GM18526 (cell line): Measurements from ENCODE around the gene CEBPG.

Source experiments
- POLR2A ChIP-seq: IDR thresholded peaks from 3 replicates; pipeline ENCODE4 v1.6.1; 2011; ENCODE audit not compliant: insufficient read length; ENCODE audit errors: extremely low read depth

CEBPG gene

DNA sequence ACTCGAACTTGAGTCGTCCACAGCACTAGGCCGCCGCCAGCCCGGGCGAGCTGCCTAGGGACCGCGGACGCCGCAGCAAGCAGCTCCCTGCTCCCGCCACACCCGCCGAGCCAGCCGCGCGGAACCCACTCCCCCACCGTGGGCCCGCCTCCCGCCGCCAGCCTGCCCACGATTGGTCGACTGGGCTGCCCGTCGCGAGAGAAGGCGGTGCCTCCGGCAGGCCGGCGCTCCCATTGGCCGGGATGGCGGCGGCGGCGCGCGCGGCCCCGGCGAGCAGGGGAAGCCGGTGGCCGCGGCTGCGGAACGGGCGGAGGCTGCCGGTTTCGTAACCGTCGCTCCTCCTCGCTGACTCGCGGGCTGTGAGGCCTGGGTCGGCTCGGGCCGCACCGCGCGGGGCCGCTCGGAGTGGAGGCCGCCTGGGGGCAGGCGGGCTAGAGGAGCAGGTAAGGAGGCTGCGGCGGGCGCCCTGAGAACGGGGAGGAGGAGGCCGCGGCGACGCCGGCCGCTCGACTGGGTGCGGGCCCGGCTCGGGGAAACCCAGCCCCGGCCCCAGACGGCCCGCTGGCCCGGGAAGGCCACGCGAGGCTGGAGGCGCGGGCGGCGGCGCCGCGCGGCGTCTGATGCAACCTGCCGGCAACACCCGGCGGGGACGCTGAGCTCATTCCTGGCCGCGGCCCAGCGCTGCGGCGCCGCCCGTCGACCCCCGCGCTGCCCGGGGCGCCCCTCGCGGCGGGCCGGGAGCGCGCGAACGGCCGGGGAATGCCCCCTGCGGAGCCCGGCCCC, at the start of gene CEBPG:
Gene CEBPG, plus strand, starts transcription at position 257 of the 783 bp plus-strand sequence. CDS start 5,531 bp downstream, outside the sequence.
- TF ChIP-seq POLR2A: peak; percentile 88

- no peak for TF ChIP-seq POLR2A
Measured at GRCh38 chr19:33324628-33325027, 48.9 kb upstream of the CEBPG start.

- no peak for TF ChIP-seq POLR2A
Measured at GRCh38 chr19:33325920-33326319, 47.6 kb upstream of the CEBPG start.

DNA sequence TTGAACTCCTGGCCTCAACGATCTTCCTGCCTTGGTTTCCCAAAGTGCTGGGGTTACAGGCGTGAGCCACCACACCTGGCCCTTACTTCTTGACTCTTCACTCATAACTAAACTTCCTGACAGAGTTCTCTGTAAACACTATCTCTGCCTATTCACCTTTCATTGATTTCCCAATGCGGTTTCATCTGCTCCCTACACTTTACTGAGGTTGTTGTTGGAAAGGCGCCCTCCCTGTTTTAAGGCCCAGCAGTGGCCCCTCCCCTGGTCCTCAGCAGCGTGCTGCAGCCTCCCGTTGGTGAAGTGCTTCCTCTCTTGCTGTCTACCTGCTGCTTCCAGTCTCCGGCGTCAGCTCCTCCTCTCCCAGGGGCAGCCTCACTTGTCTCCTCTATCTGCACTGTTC, 44.4 kb upstream of the CEBPG start:
- no peak for TF ChIP-seq POLR2A

- TF ChIP-seq POLR2A: no peak
Measured at GRCh38 chr19:33329736-33330135, 43.8 kb upstream of the CEBPG start.

GRCh38 chr19:33332248-33332647, 41.3 kb upstream of the CEBPG start:
- no peak for TF ChIP-seq POLR2A

- no peak for TF ChIP-seq POLR2A
Measured at GRCh38 chr19:33333151-33333550, 40.4 kb upstream of the CEBPG start.

GRCh38 chr19:33333642-33334041, 39.9 kb upstream of the CEBPG start:
- TF ChIP-seq POLR2A: no peak

DNA sequence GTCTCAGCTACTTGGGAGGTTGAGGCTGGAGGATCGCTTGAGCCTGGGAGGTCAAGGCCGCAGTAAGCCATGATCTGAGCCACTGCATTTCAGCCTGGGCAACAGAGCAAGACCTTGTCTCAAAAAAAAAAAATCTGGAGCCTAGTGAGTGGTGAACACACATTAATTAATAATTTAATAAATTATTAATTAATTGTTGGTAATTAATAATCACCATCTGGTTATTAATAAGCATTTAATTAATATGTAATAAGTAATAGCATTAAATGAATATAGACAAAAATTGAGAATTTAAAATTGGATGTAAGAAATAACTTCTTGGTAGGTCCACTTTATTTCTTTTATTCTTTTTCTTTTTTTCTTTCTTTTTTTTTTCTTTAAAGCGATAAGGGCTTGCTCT, 39.2 kb upstream of the CEBPG start:
- no peak for TF ChIP-seq POLR2A

- no peak for TF ChIP-seq POLR2A
Measured at GRCh38 chr19:33335446-33335845, 38.1 kb upstream of the CEBPG start.

- TF ChIP-seq POLR2A: no peak
Measured at GRCh38 chr19:33339016-33339984, 34.2 kb upstream of the CEBPG start.

- no peak for TF ChIP-seq POLR2A
Measured at GRCh38 chr19:33340991-33341390, 32.5 kb upstream of the CEBPG start.

DNA sequence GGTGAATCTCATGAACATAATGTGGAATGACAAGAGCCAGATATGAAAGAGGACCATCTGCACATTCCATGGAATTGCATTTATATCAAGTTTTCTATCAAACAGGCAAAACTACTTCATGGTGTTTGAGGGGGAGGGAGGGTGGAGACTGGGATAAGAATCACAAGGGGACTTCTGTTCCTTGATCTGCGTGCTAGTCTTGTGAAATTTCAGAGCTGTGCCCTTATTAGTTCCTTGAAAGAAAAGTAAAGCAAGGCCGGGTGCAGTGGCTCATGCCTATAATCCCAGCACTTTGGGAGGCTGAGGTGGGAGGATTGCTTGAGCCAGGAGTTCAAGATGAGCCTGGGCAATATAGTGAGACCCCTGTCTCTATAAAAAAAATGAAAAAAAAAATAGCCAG, 30.2 kb upstream of the CEBPG start:
- TF ChIP-seq POLR2A: no peak

DNA sequence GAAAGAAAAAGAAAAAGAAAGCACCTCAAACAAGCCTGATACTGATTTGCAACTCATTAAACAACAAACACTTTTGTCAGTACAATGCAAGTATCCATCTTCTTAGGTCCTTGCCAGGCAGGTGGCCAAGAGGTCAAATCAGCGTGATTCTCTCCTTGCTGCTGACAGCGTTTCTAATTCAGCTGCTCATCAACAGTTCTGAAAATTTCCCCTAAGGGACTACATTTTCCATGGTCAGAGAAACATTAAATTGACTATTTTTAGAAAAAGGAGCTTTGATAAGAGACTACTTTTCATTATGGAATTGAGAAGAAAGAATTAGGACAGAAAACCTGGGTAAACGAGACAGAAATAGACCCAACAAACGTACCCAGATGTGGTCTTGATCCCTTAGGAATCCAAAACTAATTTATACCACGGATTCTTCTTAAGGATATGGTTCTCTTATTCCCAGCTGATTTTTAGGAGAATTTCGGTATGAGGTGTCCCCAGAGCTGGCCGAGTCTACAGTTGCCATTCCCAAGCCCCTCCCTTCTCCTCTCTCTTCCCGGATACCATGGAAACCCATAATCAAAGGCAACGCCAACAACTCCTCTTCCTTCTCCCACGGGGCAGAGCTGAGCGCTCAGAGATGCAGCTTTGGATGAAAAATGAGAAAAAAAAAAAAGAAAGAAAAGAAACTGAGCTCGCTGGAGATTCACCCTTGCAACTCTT, 29.5 kb upstream of the CEBPG start:
- TF ChIP-seq POLR2A: no peak

DNA sequence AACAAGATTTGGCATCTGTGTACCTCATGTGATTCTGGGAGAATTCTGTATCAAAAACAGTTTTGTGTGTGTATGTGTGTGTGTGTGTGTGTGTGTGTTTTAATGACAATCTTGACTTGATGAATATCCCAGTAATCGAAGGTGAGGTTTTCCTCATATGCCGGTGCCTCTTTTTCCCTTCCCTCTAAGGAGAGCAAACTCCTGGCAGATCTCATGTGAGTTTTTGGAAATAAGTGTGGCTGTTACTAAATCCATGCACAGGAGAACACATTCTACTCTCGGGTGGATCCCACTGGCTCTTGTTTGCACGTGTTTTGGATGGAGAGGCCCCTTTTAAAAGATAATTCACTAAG, 29.0 kb upstream of the CEBPG start:
- no peak for TF ChIP-seq POLR2A
